Parathyroid adenoma (tissue), 2 donors: ENCODE results near the gene SPG11.

Experiments
- H2AFZ ChIP-seq: fragments of 300-600 bp; sonication (generic); one replicate; pipeline ENCODE4 v1.7.0; 2017; ENCODE audit warnings: antibody characterized with exemption, mild to moderate bottlenecking
- H3K27ac ChIP-seq: fragments of 300-600 bp; sonication (generic); one replicate; pipeline ENCODE4 v1.7.0; 2017
- H3K27me3 ChIP-seq: fragments of 300-600 bp; sonication (generic); one replicate; pipeline ENCODE4 v1.7.0; 2017; ENCODE audit warnings: low read length; ENCODE audit not compliant: control insufficient read depth, insufficient read depth
- H3K36me3 ChIP-seq: fragments of 300-600 bp; sonication (generic); one replicate; pipeline ENCODE4 v1.7.0; 2017; ENCODE audit warnings: low read length; ENCODE audit not compliant: control insufficient read depth, insufficient read depth
- H3K4me1 ChIP-seq: fragments of 300-600 bp; sonication (generic); one replicate; pipeline ENCODE4 v1.7.0; 2017; ENCODE audit warnings: control low read depth
- H3K4me2 ChIP-seq: fragments of 300-600 bp; sonication (generic); one replicate; pipeline ENCODE4 v1.7.0; 2017; ENCODE audit warnings: low read length
- H3K4me3 ChIP-seq: fragments of 300-600 bp; sonication (generic); one replicate; pipeline ENCODE4 v1.7.0; 2017; ENCODE audit warnings: low read depth, low read length
- H3K79me2 ChIP-seq: fragments of 300-600 bp; sonication (generic); one replicate; pipeline ENCODE4 v1.7.0; 2017; ENCODE audit warnings: control low read depth
- H3K9ac ChIP-seq: fragments of 300-600 bp; sonication (generic); one replicate; pipeline ENCODE4 v1.7.0; 2017; ENCODE audit warnings: mild to moderate bottlenecking
- H3K9me3 ChIP-seq: fragments of 300-600 bp; sonication (generic); one replicate; pipeline ENCODE4 v1.7.0; 2017; ENCODE audit warnings: low read length; ENCODE audit not compliant: control insufficient read depth
- TF ChIP-seq, protein P1 (sequence below): fragments of 300-600 bp; sonication (generic); IDR thresholded peaks from one replicate; pipeline ENCODE4 v1.7.0; 2017; ENCODE audit warnings: antibody characterized with exemption, mild to moderate bottlenecking
- donor health status: primary hyperparathyroidism.

SPG11 gene

DNA sequence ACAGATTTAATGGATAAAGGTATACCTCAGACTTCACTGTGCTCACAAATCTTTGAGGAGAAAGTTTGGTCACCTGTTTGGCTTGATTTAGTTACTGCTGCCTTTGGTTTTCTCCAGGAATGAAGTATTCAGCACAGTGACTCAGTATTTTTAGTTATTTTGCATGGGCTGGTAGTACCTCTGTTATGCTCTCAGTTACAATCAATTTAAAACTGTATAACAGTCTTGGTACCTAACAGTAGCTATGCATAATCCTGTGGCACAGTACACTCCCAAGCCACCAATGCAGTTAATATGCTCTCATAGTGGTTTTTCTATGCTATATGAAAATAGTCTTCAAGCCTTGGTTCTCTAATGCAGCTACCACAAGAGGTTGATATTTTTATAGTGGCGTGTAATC is 138.4 kb downstream of the SPG11 start:
- Histone ChIP-seq H2AFZ (no peak overlapping the region), H3K4me1 (no peaks in the 10 kb centered on the region), H3K36me3 (no peaks in the 10 kb centered on the region), H3K79me2 (no peaks in the 10 kb centered on the region), H3K27ac (no peak overlapping the region), H3K9ac (no peak overlapping the region), H3K4me2 (no peak overlapping the region), H3K27me3 (no peaks in the 10 kb centered on the region), H3K4me3 (no peak overlapping the region), H3K9me3 (no peaks in the 10 kb centered on the region)
- TF ChIP-seq, protein P1, sequence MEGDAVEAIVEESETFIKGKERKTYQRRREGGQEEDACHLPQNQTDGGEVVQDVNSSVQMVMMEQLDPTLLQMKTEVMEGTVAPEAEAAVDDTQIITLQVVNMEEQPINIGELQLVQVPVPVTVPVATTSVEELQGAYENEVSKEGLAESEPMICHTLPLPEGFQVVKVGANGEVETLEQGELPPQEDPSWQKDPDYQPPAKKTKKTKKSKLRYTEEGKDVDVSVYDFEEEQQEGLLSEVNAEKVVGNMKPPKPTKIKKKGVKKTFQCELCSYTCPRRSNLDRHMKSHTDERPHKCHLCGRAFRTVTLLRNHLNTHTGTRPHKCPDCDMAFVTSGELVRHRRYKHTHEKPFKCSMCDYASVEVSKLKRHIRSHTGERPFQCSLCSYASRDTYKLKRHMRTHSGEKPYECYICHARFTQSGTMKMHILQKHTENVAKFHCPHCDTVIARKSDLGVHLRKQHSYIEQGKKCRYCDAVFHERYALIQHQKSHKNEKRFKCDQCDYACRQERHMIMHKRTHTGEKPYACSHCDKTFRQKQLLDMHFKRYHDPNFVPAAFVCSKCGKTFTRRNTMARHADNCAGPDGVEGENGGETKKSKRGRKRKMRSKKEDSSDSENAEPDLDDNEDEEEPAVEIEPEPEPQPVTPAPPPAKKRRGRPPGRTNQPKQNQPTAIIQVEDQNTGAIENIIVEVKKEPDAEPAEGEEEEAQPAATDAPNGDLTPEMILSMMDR: no peak

DNA sequence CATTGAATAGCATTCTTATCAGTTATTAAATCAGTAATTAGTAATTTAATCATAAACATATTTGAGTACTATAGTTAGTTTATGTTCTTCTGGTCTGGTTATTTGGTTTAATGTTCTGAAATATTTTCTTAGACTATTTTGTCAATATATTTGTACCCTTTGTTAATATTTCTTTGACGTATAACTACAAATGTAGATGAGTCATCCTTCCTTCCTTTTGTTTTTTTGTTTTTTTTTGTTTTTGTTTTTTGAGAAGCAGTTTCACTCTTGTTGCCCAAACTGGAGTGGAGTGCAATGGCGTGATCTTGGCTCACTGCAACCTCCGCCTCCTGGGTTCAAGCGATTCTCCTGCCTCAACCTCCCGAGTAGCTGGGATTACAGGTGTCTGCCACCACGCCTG is 143.9 kb downstream of the SPG11 start:
- Histone ChIP-seq H3K4me2 (no peak overlapping the region), H3K9ac (no peak overlapping the region), H3K27ac (no peak overlapping the region), H3K4me3 (no peak overlapping the region), H3K9me3 (no peaks in the 10 kb centered on the region), H2AFZ (no peak overlapping the region), H3K36me3 (no peaks in the 10 kb centered on the region), H3K27me3 (no peaks in the 10 kb centered on the region), H3K4me1 (no peaks in the 10 kb centered on the region), H3K79me2 (no peaks in the 10 kb centered on the region)
- TF ChIP-seq, protein P1: no peak

DNA sequence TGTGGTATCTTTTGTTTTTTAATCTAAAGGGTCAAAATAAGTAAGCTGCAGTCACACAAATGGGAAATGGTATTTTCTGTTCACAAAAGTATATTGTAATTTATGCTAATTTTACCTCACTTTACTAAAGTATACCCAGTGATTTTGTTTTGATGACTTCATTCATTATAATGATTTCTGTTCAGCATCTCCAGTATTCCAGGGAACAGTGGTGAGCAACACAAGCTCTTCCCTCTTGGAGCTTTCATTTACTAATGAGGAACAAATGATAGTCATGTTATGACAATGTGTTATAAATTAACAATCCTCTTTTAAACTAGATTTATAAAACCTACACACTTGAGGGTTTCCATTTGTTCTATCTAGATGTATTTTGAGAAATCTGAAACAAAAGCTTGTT is 147.0 kb downstream of the SPG11 start:
- Histone ChIP-seq H3K4me3 (no peak overlapping the region), H3K9me3 (no peaks in the 10 kb centered on the region), H2AFZ (no peak overlapping the region), H3K9ac (no peak overlapping the region), H3K36me3 (no peaks in the 10 kb centered on the region), H3K4me2 (no peak overlapping the region), H3K27ac (no peak overlapping the region), H3K4me1 (no peaks in the 10 kb centered on the region), H3K79me2 (no peaks in the 10 kb centered on the region), H3K27me3 (no peaks in the 10 kb centered on the region)
- TF ChIP-seq, protein P1: no peak
